H1 (cell line): Measurements from ENCODE around the gene SLIT3. TPM values are rescaled to one million over a fixed set of nuclear protein-coding genes. Genes with fewer than 3 reads are reported as not detected.

Experiments used
- CHD7 ChIP-seq: fragments of 300-600 bp; sonication (generic); IDR thresholded peaks from 2 replicates; pipeline ENCODE4 v1.7.1; 2012; ENCODE audit warnings: low read length, moderate library complexity, mild to moderate bottlenecking, inconsistent platforms; ENCODE audit not compliant: insufficient replicate concordance
- SP4 ChIP-seq: IDR thresholded peaks from 2 replicates; pipeline ENCODE4 v1.6.1; 2012; ENCODE audit warnings: low read length, inconsistent platforms
- polyA plus RNA-seq, 7 experiments: library from polyadenylated mRNA; depleted of rRNA in 3 of 7; stranded (reverse) in 5 of 7; unstranded in 2 of 7; fragments of >200 nt in 5 of 7; fragments of 200-250 nt in 2 of 7; gene quantifications; 1 replicate in 5 of 7; 2 replicates in 1 of 7; 4 replicates in 1 of 7; pipeline versions ENCODE4 v1.2.1 to v1.2.3, GENCODE V29; 2011 to 2013; ENCODE audit warnings: missing spikeins in 2 of 7, mixed read lengths in 2 of 7
- total RNA-seq: library from RNA; stranded (reverse); fragmentation: NEBNext Ultra II Directional; extraction: Animal tissue kit (Norgen Biotek cat#: 25700); gene quantifications from 2 replicates; pipeline ENCODE4 v1.2.1, GENCODE V29; 2021

SLIT3 gene
- total and polyA plus RNA-seq, 2 of the 8 experiments (the other 6 are each of a cell fraction or from before 2014, with no cell fraction given), result 1.1 to 1.2 TPM

- TF ChIP-seq CHD7 (no peak), SP4 (no peak)
Observed at GRCh38 chr5:168667301-168667840, 633.6 kb downstream of the SLIT3 start (continued).
